PC-3 (cell line): ENCODE results near the gene GNG10.

Experiments used
- EZH2 ChIP-seq: fragments of 300-600 bp; sonication (generic); IDR thresholded peaks from one replicate; pipeline ENCODE4 v1.6.1; 2017; ENCODE audit warnings: antibody characterized with exemption, mild to moderate bottlenecking, low read length; ENCODE audit not compliant: unreplicated experiment
- EZH2phosphoT487 ChIP-seq: fragments of 300-600 bp; sonication (generic); IDR thresholded peaks from 2 replicates; pipeline ENCODE4 v1.6.1; 2018; ENCODE audit warnings: mild to moderate bottlenecking, antibody characterized with exemption, low read length, borderline replicate concordance
- TF ChIP-seq, protein P1 (sequence below): fragments of 300-600 bp; sonication (generic); conservative IDR thresholded peaks from 2 replicates; pipeline ENCODE4 v1.5.1; 2017; ENCODE audit warnings: antibody characterized with exemption, low read depth, mild to moderate bottlenecking, low read length

DNA sequence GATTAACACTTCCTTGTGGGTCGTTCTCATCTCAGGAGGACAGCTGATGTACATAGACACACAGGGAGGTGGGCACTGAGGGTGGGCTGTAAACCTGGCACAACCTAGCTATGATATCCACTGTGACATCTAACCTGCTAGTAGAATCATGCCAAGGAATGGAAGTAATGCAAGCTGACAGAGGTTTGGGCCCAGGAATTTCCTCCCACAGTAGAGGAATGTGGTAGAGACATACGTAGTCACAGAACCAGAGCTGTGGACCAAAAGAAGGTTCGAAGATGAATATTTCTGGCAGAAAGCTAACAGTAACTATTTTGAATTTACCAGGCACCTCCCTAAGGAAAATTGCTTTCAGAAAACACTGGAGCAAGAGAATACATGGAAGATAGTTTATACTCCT, 45.5 kb upstream of the GNG10 start:
- TF ChIP-seq EZH2 (no peak), EZH2phosphoT487 (no peak)
- TF ChIP-seq, protein P1, sequence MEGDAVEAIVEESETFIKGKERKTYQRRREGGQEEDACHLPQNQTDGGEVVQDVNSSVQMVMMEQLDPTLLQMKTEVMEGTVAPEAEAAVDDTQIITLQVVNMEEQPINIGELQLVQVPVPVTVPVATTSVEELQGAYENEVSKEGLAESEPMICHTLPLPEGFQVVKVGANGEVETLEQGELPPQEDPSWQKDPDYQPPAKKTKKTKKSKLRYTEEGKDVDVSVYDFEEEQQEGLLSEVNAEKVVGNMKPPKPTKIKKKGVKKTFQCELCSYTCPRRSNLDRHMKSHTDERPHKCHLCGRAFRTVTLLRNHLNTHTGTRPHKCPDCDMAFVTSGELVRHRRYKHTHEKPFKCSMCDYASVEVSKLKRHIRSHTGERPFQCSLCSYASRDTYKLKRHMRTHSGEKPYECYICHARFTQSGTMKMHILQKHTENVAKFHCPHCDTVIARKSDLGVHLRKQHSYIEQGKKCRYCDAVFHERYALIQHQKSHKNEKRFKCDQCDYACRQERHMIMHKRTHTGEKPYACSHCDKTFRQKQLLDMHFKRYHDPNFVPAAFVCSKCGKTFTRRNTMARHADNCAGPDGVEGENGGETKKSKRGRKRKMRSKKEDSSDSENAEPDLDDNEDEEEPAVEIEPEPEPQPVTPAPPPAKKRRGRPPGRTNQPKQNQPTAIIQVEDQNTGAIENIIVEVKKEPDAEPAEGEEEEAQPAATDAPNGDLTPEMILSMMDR = no peak
